Measurements from ENCODE around the gene GLIPR2.
"Not testable (repeated sequence)": the region's sequence is repeated elsewhere in the genome, so short reads cannot be mapped to it uniquely, and the experiment has no call there.

Gene GLIPR2, protein sequence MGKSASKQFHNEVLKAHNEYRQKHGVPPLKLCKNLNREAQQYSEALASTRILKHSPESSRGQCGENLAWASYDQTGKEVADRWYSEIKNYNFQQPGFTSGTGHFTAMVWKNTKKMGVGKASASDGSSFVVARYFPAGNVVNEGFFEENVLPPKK

GRCh38 chr9:36136272-36136893, at the start of gene GLIPR2:
Gene GLIPR2 (plus strand): TSS chr9:36136733. CDS start chr9:36136779, 46 bp downstream.
- peak in 42 of 51 donors; percentile 28 to 86 (median 64) for DNase-seq

DNA sequence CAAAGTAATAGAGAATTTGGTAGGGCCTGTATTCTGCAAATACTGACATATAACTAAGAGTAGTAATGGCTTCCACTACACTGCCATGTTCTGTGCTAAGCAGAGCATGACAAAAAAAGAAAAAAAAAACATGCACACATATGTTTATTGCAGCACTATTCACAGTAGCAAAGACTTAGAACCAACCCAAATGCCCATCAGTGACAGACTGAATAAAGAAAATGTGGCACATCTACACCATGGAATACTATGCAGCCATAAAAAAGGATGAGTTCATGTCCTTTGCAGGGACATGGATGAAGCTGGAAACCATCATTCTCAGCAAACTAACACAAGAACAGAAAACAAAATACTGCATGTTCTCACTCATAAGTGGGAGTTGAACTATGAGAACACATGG, 49.5 kb upstream of the GLIPR2 start:
- not testable (repeated sequence) for DNase-seq

DNA sequence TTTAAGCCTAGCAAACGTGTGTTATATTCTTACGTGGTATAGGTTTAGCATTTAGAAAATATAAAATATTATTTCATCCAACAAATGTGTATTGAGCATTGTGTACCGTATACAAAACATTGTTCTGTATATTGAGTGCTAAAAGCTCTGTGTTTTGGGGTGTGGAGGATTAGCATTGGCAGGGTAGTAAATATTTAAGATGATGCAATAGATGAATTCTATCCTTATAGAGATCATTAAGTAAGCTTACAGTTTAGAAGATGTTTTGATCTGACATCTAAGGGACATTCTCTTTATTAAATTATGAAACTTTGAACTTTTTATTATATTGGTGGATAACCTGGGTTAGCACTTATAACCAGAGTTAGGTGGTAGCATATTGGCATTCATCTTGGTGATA, 48.5 kb upstream of the GLIPR2 start:
- no peak for DNase-seq

DNA sequence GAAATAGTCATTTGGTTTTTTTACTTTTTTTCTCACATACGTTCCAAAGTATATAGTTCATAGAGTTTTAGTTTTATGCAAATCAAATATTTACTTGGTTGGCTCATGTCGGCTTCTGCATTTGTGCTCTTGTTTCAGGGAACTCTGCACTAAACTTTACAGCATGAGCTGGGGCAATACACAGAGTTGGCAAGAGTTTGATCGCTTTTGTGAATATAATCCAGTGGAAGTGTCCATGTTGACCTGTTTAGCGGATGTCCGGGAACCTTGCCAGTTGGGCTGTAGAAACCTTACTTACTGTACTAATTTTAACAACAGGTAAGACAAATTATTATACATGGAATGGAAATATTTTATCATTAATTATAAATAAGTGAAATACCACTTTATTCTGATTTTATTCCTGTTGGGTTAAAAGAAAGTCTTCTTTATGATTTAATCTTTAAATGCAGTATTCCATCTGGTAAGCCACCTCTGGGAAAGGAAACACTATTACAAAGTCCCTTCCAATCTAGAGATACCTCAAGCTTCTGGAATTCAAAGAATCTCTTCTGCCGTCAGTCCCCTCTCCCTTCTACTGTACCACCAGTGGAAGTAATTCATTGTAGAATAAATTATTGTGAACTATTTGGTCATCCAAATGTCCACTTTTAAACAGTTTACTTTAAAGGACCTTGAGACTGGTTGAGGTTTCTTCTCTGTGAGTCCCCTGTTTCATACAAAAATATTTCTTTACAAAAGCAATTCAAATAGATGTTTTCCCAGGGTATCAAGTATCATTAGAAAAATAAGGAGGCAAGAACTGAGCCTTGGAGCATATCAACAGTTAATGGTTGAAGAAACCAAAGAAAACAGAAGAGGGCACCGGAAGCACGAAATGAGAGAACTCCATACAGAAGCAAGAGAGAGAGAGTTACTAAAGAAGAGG, 45.2 kb upstream of the GLIPR2 start:
- DNase-seq, result no peak

GRCh38 chr9:36092014-36092413, 44.5 kb upstream of the GLIPR2 start:
- DNase-seq, result no peak

- no peak for DNase-seq
Observed at GRCh38 chr9:36092509-36093215, 43.9 kb upstream of the GLIPR2 start.

DNA sequence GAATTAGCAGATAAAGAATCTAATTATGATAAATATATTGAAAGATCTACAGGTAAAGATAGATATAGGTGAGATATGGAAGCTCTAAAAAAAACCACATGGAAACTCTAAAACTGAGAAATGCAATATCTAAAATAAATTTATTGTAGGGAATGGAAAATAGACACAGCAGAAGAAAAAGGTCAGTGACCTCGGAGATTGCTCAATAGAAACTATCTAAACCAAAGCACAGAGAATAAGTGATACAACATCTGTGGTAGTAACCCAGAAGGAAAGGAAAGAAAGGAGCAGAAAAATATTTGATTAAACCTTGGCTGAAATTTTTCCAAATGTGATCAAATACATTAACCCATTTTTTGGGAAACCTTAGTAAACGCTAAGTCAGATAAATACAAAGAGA, 43.1 kb upstream of the GLIPR2 start:
- DNase-seq, result no peak

- DNase-seq, result no peak
Observed at GRCh38 chr9:36099718-36100117, 36.8 kb upstream of the GLIPR2 start.

GRCh38 chr9:36100532-36100931, 36.0 kb upstream of the GLIPR2 start:
- no peak for DNase-seq

GRCh38 chr9:36101916-36102741, 34.4 kb upstream of the GLIPR2 start:
- peak in 2 of 51 donors; percentile 6 to 10 for DNase-seq

GRCh38 chr9:36102742-36103495, 33.6 kb upstream of the GLIPR2 start:
- DNase-seq, result peak in 40 of 51 donors; percentile 10 to 84 (median 50)

- no peak for DNase-seq
Observed at GRCh38 chr9:36109071-36109470, 27.5 kb upstream of the GLIPR2 start.

DNA sequence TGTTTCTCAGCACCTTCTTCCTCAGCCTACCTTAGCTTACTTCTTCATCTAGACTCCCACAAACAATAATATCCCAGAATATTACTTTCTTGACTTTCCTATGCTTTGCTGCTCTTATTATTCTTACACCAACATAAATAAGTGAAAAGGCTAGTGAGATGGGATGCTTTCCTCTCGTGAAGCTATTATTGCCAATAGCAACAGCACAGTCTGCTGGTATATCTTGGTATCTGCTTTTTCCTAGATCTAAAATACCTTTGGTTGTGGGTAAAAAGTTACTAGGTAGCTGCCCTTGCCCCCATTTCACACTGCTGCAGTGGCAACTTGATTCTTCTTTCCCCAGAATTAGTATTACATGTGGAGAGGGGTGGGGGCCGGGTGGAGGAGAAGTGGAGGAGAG, 26.1 kb upstream of the GLIPR2 start:
- DNase-seq, result no peak

GRCh38 chr9:36112516-36112915, 24.0 kb upstream of the GLIPR2 start:
- no peak for DNase-seq

GRCh38 chr9:36113999-36114398, 22.5 kb upstream of the GLIPR2 start:
- no peak for DNase-seq

DNA sequence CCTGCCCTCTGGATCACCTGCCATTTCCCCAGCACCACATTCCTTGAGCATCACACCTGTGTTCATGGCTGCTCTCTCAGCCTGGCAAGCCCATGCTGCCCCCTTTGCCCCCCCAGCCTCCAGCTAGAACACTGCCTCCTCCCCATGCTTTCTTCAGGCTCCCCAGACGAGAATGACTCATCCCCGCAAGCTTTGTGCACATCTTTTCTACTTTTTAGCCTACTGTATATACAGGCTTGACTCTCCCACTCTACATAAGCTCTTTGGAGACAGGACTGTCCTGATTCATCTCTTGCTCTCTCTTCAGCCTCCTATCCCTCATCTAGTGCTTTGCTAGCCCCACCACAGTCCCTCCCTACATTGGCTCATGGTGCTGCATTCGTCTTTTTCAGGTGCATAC, 19.9 kb upstream of the GLIPR2 start:
- no peak for DNase-seq

DNA sequence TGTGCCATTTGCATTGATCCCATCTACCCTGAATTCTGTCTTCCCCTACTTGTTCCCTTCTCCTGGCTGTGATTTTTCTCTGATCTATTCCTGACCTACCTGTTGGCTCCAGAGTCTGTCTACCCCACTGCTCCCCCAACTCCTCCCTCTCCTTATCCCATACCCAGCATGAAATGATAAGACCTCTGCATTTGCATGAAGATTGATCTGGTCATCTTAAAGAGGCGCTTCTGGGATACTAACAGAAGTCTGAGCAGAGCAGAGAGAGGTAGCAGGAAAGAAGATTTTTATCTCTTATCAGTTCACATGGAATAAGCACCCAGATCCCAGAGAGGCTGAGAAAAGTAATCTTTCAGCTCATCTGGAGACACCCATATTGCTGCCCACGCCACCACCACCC, 18.3 kb upstream of the GLIPR2 start:
- DNase-seq, result no peak

GRCh38 chr9:36118706-36119105, 17.8 kb upstream of the GLIPR2 start:
- DNase-seq, result peak in 1 of 51 donors; percentile 52

DNA sequence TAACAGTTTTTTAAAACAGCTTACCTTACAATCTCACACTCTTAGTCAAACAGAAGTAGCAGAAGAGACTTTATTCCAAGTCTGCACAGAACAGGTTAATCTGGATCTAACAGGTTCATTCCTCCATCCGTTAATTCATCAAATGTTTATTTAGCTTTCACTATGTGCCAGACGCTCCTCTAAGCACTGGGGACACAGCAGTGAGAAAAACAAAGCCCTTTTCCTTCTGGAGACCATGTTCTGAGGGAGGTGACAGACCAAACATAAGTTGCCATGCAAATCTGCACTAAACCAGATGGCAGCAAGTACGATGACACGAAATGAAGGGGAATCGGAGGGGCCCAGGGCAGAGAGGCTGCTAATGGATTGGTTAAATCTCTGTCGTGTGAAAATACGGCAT, 17.1 kb upstream of the GLIPR2 start:
- DNase-seq, result no peak

GRCh38 chr9:36120705-36121104, 15.8 kb upstream of the GLIPR2 start:
- no peak for DNase-seq
